Measurements from ENCODE around the gene TPD52L1. TPM values are rescaled to one million over a fixed set of nuclear protein-coding genes. Genes with fewer than 3 reads are reported as not detected.
"Not testable (repeated sequence)": the region's sequence is repeated elsewhere in the genome, so short reads cannot be mapped to it uniquely, and the experiment has no call there.

The TPD52L1 gene
- total RNA-seq, 1 donor from 2014 or later = 1.4 TPM

DNA sequence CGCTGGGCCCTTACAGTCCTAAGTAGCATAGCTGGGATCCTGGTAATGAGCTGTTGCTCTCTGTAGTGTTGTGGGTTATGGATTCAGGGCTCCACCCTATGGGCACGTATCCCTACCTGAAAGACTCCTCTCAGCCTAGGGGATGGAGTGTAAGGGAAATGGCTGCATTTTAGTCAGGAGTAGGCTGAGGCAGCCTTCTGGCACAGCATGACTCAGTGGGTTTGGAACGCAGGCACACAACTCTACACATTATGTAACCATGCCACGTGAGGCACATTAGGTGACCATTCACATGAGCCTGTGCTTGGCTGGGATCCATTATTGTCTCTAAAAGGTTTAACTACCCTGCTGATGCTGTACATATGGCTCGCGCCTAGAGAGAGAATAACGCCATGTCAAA, 120.4 kb downstream of the TPD52L1 start:
- no peak for DNase-seq

- no peak for DNase-seq
These were observed 121.4 kb downstream of the TPD52L1 start for GRCh38 chr6:125274935-125275334.

- DNase-seq = no peak
These were observed 122.2 kb downstream of the TPD52L1 start for GRCh38 chr6:125275779-125276178.

DNA sequence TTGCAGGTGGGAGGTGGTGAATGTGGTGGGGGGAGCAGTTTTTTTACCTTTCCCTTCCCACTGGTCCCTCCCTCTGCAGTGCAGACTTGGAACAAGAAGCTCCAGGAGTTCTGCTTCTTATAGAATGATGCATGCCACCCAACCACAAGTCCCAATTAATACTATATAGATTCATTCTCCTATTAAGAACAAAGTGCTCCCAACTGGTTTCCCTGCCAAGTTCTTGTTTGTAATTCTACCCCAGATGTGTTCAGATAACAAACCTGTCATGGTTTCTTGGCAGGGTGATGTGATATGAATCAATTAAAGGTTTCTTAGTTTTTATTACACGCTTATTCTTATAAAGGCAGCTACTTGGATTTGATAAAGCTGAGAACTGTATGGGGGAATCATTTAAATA, 124.3 kb downstream of the TPD52L1 start:
- no peak for DNase-seq

DNA sequence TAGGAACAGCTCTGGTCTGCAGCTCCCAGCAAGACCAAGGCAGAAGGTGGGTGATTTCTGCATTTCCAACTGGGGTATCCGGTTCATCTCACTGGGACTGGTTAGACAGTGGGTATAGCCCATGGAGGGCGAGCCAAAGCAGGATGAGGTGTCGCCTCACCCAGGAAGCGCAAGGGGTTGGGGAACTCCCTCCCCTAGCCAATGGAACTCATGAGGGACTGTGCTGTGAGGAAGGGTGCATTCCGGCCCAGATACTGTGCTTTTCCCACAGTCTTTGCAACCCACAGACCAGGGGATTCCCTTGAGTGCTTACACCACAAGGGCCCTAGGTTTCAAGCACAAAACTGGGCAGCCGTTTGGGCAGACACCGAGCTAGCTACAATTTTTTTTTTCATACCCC, 126.4 kb downstream of the TPD52L1 start:
- no peak for DNase-seq

DNA sequence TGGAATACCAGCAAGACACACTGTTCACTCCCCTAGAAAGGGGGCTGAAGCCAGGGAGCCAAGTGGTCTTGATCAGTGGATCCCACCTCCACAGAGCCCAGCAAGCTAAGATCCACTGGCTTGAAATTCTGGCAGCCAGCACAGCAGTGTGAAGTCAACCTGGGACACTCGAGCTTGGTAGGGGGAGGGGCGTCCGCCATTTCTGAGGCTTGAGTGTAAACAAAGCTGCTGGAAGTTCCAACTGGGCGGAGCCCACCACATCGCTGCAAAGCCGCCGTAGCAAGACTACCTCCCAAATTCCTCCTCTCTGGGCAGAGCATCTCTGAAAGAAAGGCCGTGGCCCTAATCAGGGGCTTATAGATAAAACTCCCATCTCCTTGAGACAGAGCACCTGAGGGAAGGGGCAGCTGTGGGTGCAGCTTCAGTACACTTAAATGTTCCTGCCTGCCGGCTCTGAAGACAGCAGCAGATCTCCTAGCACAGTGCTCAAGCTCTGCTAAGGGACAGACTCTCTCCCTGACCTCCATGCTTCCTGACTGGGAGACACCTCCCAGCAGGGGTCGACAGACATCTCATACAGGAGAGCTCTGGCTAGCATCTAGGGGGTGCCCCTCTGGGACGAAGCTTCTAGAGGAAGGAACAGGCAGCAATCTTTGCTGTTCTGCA, 126.9 kb downstream of the TPD52L1 start:
- DNase-seq = not testable (repeated sequence)

- not testable (repeated sequence) for DNase-seq
These were observed 128.9 kb downstream of the TPD52L1 start for GRCh38 chr6:125282470-125282869.

- DNase-seq = no peak
These were observed 131.8 kb downstream of the TPD52L1 start for GRCh38 chr6:125285353-125285752.

DNA sequence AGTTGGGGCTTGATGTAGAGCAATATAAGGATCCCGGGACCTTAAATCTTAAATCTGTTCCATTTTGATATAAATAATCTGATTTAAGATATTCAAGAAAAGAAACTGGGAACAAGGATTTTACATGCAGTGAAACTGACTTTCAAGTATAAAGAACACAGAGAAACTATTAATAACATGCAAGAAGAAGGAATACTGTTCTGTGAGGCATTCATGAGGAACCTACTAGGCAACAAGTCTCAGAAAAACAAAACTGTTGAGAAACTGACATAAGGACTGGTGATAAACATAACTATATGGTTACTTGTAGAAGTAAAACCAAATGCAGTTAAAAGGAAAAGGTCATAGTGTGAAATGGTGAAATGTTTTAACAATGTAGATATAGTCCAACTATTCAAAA, 132.4 kb downstream of the TPD52L1 start:
- DNase-seq = no peak

DNA sequence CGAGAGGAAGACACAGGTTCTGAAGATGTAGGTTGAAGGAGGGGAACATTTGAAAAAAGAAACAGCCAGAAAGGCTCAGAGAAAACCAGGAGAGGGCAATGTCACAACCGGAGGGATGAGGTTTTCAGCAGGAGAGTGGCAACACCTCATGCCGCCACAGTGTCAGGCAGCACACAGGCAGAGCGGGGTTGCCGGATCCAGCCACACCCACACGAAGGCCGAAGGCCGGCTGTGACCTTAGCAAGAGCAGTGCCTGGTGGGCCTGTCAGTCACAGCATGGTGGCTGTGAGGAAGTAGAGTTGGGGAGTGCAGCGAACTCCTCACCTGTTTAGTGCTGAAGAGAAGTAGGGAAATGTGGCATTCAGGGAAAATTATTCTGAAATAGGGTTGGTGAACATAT, 134.1 kb downstream of the TPD52L1 start:
- DNase-seq = no peak

DNA sequence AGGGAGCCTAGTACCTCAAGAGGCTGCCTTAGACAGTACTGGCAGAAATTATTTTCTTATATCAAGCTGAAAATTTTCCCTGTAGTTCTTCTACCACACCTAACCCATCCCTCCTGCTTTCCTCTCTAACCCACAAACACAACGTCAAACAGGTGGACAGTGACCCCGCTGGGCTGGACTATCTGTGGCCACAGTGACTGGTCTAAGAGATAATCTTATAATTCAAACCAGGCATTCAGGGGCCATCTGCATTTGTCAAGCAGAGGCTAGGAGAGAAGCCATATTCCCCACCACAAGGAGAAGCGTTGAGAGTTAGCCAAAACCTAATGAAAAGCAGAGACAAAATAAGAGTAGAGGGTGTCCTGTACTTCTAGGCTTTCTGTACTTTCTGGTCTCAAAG, 140.0 kb downstream of the TPD52L1 start:
- no peak for DNase-seq

DNA sequence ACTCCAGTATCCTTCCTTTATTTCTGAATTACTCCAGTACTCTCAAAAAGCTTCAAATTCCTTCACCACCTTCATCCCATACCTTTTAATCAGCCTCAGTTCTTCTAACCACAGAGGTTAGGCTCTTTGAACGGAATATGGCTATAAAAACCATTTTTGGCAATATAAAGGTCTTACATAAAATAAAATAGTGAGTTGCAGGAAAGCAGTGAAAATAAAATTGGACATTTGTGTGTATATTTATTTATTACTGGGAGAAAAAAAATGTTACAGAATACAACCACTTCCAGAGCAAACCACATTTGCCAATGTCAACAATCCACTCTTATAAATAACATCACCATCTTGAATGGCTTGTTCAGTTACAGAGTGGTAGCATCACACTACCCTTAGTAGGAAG, 140.5 kb downstream of the TPD52L1 start:
- no peak for DNase-seq

GRCh38 chr6:125294925-125295324, 141.4 kb downstream of the TPD52L1 start:
- DNase-seq = no peak

DNA sequence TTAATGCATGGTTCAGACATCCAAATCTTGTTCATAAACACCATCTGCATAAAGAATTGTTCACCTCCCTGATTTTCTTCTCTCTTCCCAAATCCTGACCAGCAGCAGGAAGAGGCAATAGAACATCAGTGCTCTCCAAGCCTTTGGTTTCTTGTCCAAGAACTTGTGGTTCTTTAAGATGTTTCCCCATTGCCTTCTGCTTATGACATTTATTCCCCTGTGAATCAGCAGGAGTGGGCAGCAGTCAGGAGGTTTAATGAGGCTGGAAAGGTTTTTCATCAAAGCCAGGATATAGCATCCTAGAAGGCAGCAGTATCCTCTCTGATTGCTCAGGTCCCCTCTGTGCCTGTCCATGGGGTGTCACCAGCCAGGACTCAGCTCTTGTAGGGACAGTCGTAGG, 142.9 kb downstream of the TPD52L1 start:
- DNase-seq = no peak

DNA sequence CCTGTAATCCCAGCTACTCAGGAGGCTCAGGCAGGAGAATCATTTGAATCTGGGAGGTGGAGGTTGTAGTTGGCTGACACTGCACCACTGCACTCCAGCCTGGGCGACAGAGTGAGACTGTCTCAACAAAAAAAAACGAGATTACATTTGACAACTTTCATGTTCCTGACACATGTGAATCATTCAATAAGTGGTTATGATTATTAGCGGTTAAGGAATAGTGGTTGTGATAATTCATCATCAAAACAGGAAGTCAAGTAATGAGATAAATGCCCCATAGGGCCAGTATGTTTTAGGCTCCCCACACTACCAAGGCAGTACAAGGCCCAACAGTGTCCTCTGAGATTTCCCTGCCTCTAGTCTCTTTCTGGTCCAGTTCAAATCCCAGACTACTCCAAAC, 145.7 kb downstream of the TPD52L1 start:
- no peak for DNase-seq

DNA sequence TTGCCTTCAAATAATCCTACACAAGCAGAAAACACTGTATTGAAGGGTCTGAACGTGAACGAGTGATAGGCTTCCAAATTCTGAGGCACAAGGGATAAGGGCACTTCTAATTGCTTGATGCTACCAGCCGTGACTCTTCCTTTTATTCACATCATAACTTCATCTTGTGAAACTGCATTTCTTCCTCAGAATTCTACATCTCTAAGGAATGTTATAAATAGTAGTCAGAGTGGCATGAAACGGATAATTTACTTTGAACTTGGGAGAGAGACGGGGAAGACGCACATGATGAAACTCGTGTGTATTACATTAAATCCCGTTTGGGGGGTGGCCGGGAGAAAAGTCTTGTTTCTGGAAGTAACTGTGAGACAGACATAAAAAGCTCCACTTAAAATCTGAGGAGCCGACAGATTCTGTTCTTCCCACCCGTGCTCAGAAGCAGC, 147.4 kb downstream of the TPD52L1 start:
- no peak for DNase-seq

- DNase-seq = peak; percentile 34
These were observed 148.1 kb downstream of the TPD52L1 start, which contains the start of gene HDDC2 for GRCh38 chr6:125301435-125302391. Gene HDDC2, minus strand, starts transcription at chr6:125301967. Its CDS starts 35 bp downstream, at chr6:125301932.

DNA sequence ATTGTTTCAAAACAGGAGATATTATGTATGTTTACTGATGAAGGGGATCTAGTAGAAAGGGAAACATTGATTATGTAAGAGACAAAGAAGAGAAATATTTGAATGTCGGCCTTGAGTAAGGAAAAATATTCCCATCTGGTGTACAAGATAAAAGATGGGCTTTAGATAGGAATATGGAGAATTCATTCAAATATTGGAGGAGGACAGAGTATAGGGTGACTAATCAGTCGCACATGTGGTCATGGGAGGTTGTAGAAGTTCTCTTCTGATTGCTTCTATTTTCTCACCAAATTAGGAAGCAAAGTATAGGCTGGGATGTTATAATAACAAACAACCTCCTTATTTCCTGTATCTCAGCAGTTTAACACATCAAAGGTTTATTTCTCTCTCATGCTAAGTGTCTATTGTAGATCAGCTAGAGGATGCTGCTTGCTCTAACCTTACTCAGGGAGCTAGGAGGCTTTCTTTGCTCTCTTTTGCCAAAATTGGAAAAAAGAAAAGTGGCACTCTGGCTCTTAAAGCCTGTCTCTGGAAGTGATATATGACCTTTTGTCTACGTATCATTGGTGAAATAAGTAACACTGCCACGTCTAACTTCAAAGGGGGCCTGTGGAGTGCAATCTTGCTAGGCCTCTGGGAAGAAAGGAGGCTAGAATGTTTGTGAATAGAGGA, 149.4 kb downstream of the TPD52L1 start:
- no peak for DNase-seq

DNA sequence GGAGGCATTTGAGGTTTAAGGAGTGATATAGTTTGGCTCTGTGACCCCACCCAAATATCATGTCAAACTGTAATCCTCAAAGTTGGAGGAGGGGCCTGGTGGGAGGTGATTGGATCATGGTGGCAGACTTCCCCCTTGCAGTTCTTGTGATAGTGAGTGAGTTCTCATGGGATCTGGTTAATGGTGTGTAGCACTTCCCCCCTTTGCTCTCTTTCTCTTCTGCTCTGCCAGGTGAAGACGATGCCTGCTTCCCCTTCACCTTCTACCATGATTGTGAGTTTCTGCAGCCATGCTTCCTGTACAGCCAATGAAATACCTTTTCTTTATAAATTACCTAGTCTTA, 149.9 kb downstream of the TPD52L1 start:
- DNase-seq = no peak

- no peak for DNase-seq
These were observed 151.5 kb downstream of the TPD52L1 start for GRCh38 chr6:125304970-125305660.

DNA sequence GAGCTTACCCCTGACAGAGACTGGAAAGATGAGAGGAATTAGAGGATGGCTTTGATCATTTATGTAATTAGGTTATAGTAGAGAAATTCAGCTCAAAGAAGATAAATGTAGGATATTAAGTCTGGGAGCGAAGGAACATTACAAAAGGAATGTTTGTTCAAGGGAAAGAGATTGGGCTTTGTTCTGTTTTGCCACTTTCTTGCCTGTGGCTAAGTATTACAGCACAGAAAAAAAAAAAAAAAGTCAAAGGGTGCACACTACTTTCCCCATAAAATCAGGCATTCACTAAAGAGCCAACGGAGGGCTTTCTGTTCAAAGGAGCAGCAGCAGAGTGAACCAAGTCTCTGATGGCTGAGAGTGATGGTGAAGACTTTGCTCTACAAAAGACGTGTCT, 153.2 kb downstream of the TPD52L1 start:
- DNase-seq = no peak

GRCh38 chr6:125307150-125307838, 153.7 kb downstream of the TPD52L1 start:
- DNase-seq = no peak

All from occipital lobe (tissue), 2 donors.